GM21381 (cell line): Measurements from ENCODE around the gene SPAG9.
"Not testable (repeated sequence)": the region's sequence is repeated elsewhere in the genome, so short reads cannot be mapped to it uniquely, and the experiment has no call there.

Experiments used
- ATAC-seq: cut with Tn5 transposase; IDR thresholded peaks from one replicate; pipeline ENCODE4 v1.9.1; 2021; ENCODE audit warnings: mild to moderate bottlenecking, moderate library complexity; ENCODE audit not compliant: unreplicated experiment

Gene SPAG9

DNA sequence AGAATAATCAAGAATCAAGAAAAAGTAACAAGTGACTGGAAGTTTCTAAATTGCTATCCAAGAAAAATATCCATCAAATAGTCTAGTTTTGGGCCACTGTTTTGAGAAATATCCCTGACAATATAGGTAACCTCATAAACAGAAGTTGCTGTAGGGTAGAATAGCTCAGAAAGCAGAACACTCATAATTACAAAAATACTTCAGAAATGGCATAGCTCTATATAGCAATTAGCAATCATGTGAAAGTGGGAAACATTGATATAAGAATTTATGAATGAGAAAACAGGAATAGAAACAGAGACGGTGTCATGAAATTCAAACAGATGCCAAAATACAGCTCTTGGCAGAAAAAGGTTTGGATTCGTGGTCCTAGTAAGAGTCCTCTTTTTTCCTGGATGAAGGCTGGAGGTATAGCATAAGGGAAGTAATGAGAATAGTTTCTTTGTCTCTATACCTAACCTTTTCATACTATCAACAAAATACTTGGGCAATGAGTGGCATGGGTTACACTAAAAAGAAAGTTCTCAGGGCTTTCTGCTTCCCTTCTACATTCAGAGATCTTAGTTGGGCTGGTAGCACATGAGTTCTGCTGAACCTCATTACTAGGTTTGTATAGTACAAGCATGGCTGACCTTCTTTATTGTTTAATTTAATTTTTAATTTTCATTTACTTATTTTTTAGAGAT, 33.5 kb downstream of the SPAG9 start:
- no peak for ATAC-seq

DNA sequence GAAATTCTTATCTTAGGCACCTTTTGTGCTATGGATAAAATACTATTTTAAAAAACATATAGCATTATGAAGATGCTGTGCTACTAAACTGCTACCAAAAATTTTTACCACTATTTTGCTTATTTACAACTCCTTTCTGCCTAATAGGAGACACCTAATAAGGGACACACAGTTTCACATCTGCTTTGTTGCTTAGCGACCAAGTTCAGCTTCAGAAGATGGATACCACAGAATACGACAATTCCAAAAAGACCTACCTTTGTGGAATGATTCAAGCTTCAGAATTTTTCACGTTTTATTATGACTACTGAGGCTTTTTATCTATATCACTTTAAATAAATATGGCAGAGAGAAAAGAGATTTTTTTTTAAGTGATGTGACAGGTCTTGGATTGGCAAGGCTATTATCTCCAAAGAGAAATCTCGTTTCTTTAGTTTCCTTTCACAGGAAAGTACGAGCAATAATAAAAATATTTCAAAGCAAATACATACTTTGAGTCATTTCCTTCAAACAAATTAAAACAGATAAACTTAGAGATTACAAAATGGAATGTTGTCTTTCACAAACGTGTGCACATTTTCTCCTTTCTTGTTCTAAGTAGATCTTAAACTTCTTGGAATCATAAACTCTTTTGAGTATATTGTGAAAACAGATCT, 35.4 kb downstream of the SPAG9 start:
- ATAC-seq, result no peak

DNA sequence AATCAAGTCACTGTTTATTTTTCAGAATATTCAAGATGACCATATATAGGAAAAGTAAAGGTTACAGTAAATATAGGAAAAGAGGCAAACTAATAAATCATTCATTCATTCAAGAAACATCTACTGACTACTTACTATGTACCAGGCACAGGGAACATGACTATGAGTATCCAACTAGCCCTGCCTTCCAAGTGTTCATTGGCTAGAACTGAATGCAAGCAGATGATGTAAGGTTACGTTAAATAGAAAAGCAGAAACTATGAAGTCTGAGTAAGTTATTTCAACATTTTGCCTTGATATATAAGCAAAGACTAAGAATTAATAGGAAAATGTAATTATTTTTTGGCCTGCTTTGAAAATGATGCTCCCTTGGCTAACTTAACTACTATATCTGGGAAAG, 36.7 kb downstream of the SPAG9 start:
- no peak for ATAC-seq

DNA sequence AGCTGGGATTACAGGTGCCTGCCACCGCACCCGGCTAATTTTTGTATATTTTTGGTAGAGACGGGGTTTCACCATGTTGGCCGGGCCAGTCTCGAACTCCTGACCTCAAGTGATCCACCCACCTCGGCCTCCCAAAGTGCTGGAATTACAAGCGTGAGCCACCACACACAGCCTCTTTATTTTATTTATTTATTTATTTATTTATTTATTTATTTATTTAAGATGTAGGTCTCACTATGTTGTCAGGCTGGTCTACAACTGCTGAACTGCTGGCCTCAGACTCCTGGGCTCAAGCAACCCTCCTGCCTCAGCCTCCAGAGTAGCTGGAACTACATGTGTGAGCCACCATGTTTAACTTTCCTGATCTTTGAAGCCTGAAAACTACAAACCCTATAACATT, 37.3 kb downstream of the SPAG9 start:
- ATAC-seq, result not testable (repeated sequence)

DNA sequence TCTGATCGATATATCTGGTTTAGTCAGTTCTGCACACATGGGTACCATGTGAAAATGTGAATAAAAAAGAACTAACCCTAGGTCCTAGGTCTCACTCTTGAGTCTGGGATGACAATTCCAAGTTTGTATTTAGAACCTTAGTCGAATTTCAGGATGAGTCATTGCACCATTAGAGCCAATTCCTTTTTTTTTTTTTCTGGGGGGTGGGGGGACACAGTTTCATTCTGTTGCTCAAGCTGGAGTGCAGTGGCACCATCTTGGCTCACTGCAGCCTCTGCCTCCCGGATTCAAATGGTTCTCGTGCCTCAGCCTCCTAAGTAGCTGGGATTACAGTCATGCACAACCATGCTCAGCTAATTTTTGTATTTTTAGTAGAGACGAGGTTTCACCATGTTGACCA, 41.6 kb downstream of the SPAG9 start:
- no peak for ATAC-seq

DNA sequence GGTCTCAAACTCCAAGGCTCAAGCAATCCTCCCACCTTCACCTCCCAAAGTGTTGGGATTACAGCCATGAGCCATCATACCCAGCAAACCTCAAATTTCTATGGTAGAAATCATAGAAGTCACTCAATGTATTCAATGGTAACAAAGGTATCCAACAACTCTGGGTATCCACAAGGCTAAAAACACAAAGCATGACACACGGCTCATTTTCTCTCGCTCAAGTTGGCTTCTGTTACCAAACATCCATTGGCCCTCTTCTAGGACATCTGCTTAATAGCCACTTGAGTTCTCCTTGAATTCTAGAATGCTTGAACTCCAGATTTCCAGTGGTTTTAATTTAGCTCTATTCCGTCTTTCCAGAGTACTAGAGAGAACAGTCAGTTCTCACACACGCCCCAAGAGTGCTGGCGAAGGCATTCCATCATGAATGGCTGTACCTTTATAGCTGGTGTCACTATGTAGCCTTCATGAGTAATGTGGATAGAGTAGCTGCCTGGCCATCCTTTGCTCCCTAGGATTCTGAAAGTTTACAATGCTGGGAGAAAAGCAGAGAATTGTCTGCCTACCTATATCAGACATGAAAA, 42.6 kb downstream of the SPAG9 start:
- ATAC-seq, result no peak

DNA sequence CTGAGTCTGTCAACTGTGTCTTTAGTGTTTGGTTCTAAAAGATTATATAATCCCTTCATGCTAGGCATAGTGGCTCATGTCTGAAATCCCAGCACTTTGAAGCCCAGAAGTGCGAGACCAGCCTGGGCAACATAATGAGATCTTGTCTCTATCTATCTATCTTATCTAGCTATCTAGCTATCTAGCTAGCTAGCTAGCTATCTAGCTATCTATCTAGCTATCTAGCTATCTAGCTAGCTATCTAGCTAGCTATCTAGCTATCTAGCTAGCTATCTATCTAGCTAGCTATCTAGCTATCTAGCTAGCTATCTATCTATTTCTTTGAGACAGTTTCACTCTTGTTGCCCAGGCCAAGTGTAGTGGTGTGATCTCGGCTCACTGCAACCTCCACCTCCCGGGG, 43.8 kb downstream of the SPAG9 start:
- no peak for ATAC-seq

DNA sequence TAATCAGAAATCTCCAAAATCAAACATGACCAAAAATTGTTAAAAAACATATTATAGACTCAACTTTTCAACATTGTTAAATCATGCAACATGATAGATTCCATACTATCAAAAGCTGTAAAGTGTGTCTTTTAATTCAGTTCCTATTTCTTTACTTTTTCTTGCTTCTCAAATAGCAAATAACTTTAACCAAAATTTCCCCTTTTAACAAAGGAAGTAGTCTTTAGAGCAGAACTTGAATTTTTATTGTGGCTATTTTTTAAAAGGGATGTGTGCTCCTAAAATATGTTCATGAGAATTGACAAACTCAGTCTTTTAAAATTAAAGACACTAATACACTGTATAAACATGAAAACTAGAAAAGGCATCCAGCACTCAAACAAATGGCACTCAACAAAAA, 49.1 kb downstream of the SPAG9 start:
- no peak for ATAC-seq

DNA sequence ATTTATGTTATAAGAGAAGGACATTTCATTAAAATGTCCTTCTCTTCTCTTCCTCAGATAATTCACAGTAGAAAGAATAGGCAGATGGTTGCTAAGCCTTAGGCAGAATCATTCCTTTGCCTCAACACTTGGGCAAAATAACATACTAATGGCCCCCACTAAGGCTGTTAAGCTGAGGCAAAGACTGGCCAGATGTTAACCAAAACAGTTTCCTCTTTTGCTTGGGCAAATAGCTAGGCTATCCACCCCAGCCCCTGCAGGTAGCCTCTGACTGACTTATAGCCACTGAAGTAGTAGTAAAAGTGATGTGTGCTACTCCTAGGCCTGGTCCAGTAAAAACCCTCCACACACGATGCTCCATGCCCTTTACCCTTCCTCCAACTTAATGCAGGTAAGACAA, 55.2 kb downstream of the SPAG9 start:
- ATAC-seq, result no peak

DNA sequence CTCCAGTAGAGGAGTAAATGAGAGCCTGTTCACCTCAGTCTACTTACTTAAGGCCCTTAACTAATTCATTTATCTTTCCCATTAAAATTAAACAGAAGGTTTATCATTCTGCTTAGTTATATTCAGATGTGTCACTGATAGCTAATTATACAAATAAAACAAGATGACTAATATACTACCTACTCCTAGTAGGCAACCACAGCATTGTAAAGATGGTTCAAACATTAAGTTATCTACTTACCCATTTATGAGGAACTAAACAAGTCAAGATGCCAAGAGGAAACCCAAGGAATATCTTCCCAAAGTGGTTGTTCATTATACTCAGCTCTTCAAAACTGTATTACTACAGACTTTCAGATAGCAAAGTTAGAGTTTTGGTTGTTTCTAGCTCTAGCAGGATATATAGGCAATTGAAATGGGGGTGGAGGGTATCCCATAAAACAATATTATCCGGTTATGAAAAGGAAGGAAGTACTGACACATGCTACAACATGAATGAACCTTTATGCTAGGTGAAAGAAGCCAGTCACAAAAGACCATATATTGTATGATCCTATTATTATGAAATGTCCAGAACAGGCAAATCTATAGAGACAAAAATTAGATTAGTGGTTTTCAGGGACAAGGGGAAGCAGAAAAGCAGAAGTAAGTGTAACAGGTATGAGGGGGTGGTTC, 56.5 kb downstream of the SPAG9 start:
- ATAC-seq, result no peak

DNA sequence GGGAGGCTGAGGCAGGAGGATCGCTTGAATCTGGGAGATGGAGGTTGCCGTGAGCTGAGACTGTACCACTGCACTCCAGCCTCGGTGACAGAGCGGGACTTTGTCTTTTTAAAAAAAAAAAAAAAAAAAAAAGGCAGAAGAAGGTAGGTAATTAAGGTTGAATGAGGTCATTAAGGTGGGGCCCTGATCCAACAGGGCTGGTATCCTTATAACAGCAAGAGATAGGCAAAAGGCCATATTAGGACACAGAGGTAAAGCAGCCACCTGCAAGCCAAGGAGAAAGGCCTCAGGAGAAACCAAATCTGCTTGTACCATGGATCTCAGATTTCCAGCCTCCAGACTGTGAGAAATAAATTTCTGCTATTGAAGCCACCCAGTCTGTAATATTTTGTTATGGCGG, 60.3 kb downstream of the SPAG9 start:
- ATAC-seq, result no peak

DNA sequence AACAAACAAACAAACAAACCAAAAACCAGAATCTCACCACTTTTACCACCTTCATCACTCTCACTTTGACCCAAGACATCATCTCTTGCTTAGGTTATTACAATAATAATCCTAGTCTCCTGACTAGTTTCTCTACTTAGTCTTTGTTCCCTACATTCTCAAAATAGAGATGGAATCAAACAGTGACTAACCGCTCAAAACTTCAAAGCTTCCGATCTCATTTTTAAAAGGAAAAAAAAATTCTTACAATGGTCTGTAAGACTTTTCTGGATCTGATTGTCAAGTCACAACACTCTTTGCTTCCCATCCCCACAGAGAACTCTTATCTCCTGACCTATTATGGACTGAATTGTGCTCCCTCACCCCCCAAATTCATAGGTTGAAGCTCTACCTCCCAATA, 60.9 kb downstream of the SPAG9 start:
- ATAC-seq, result no peak

DNA sequence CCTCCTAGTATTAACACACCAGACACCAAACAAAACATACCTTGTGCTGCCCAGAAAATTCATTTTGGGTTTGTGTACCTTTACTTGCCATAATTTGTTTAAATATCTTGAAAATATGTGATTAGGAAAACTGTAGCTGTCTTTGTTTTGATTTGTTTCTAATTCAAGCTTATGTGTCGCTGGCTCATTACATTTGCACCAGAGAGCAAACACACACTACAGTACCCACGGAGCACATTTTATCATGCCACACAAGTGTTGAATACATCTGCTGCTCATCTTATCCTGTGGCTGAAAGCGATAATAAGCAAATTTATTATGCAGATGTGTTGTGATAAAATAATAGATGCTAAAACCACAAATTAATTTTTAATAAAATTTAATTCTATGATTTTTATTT, 63.1 kb downstream of the SPAG9 start:
- no peak for ATAC-seq

DNA sequence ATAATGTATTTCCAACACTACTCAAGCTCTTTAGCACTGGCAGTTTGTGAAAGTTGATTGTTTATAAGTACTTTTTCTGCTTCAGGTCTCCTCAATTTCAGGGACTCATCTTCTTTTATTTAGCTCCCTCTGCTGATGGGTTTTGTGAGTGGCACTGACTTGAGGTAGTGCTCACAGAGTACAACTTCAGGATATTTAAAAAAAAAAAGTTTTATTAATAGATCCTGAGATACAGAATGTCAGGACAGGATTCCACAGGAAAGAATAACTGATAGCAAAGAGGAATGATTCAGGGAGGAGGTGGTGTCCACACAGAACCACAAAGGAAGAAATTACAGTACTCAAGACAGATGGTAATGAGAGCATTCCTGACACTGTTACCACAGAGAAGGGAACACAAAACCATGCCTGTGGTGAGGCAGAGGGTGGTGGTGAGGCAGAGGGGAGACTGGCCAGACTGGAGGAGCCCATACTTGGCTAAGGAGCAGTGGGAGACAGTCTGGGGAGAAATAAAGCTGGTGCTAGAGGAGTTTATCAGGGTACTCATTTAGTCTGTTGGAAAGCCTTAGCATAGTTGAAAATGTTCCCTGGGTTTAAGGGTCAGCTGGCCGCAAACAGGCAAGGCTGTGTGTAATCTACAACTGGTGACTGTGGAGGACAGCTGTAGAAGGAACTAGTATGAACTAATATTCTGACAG, 63.7 kb downstream of the SPAG9 start:
- no peak for ATAC-seq

DNA sequence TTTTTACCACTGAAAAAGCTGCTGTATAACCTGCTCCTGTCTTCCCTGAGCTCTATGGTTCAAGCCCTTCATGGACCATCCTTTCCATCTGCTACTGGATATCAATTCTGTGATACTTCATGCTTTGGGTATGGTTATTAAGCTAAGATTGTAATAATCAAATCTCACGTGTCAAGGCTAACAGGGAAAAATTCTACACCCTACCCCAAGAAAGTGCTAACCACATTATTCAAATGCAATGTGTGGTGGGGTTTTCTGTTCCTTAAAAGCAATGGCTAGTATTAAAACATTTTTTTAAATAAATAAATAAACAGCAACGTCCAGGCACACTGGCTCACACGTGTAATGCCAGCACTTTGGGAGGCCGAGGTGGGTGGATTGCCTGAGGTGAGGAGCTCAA, 65.9 kb downstream of the SPAG9 start:
- no peak for ATAC-seq

DNA sequence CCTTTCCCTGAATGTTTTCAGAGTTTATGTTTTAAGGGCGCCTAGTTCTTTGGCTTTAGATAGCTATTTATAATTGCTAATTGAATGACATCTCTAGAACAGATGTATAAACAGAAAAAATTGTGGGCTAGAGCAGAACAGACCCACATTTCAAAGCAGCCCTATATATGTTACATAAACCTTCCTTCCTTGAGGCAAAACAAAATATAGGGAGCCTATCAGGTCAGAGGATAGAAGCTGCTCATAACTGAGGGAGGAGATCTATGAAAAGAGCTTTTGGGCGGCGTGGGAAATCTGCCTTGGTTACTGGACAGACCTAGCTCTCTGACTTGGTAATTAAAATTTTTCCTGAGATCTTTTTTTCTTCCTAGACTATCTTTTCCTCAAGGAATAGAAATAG, 68.4 kb downstream of the SPAG9 start:
- no peak for ATAC-seq

DNA sequence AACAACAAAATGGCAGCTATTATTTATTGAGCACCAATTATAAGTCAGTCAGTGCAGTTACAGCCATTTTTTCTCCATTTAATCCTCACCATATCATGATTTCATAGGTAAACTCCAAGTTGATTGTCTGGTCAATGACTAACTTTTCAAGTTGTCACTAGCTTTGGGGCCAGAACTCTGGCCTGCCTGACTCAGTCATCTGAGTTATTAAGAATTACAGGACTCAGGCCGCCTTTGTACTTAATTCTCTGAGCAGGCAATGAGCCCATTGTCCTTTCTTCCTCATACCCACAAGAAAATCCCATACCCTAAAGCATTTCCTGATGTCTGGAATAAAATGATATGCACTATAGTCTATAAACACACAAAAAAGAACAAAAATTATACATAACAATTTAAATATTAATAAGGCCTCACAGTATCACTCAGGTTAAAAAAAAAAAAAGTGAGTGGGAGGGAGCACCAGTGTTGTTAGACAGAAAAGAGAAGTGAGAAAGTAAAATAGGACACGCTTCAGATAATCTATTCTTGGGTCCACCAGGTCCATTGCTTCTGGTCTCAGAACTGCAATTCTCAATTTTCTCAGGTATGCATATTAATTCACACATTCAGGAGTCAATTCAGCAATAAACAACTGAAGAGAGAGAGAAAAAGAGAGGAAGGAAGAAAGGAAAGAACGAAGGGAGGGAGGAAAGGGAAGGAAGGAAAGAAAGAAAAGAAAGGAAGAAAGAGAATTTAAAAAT, 70.2 kb downstream of the SPAG9 start:
- ATAC-seq, result peak; percentile 82

DNA sequence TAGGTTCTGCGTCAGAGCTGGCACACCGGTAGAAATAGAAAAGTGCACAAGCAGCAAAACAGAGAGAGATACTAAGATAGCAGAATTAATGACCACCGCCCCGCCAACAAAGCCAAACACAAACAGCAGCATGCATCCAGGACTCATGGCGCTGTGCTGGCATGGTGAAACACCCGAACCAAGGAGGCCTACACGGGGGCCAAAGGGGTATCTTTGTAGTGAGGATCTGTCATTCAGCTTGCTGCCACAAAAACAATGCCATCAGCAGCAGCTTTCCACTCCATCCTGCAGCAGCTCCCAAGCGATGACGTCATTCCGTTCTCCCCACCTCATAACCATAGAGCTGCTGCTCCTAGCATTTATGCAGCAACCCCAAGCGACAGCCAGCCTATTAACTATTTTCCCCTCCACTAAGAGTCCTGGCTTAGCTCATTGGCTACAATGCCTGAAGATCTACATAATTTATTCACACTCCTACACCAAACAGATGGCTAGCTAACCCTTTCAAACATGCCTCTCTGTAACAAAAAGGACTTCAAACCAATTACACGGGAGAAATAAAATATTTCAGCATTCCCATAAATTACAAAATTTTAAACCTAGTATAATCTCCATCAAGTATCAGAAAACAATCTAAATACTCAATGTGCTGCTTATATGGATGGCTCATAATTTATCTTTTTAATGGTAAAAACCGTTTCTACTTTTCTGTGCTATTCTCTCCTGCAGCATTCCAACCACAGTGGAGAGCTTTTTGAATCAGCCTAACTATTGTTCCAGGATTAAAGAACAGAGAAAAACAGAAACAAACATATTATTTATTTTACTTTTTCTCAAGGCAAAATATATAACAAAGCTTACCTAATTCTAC, 73.9 kb downstream of the SPAG9 start:
- ATAC-seq, result no peak

DNA sequence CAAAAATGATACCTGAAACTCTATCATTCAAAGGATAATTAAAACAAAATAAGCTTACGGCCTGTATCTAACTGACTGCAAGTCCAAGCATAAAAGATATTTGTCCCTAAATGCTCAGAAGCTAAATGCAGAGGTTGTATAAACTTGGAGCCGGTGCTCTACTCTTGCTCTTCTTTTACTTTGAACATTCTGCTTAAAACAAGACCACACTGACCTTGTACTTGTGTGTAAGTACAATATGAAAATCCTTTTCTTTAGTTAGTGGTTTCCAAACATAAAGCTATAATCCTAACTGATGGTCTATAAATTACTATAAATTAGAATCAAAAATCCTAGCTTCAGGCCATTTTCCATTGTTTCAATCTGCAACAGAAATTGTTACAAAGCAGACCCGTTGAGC, 74.6 kb downstream of the SPAG9 start:
- no peak for ATAC-seq

DNA sequence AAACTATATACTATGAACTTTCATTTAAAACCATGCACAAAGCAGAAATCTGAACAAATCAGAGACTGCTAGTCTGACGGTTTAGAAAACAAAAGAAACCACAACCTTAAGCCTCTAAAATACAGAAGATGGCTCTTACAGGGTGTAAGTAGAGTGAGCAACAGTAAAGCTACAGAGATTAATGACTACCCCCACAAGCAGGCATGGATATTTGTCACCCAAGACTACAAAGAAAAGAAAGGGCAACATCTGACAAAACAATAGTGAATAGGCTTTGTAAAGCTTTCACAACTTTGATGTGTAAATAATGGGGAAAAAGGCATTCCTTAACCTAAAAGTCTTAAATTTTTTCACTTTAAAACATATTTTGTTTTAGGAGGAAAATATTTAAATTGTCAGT, 75.0 kb downstream of the SPAG9 start:
- ATAC-seq, result no peak
